GM21367 (cell line): ENCODE measurements around the gene ZSCAN5B.
"Not testable (repeated sequence)": the region's sequence is repeated elsewhere in the genome, so short reads cannot be mapped to it uniquely, and the experiment has no call there.

Source experiments
- ATAC-seq: cut with Tn5 transposase; IDR thresholded peaks from one replicate; pipeline ENCODE4 v1.9.1; 2021; ENCODE audit not compliant: unreplicated experiment

The ZSCAN5B gene

DNA sequence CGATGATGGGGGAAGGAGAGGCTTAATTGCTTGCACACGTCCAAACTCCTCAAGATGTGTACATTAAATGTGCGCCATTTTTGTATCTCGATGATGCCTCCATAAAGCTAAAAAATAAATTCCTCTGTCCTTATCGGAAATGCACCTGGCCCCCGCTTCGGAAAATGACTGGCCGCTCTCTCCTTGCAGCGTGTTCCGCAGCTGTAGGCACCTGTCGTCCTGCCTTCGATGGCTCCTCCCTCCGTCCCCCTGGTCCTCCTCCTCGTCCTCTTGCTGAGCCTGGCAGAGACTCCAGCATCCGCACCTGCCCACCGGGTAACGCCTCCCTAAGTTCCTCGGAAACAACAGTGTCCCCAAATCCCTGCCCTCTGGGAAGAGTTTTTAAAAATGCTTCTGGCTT is 20.7 kb downstream of the ZSCAN5B start:
- ATAC-seq = no peak

DNA sequence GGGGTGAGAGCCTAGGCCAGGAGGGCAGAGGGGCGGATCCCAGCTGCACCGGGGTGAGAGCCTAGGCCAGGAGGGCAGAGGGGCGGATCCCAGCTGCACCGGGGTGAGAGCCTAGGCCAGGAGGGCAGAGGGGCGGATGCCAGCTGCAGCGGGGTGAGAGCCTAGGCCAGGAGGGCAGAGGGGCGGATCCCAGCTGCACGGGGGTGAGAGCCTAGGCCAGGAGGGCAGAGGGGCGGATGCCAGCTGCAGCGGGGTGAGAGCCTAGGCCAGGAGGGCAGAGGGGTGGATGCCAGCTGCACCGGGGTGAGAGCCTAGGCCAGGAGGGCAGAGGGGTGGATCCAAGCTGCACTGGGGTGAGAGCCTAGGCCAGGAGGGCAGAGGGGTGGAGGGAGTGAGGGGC is 21.3 kb downstream of the ZSCAN5B start:
- not testable (repeated sequence) for ATAC-seq

DNA sequence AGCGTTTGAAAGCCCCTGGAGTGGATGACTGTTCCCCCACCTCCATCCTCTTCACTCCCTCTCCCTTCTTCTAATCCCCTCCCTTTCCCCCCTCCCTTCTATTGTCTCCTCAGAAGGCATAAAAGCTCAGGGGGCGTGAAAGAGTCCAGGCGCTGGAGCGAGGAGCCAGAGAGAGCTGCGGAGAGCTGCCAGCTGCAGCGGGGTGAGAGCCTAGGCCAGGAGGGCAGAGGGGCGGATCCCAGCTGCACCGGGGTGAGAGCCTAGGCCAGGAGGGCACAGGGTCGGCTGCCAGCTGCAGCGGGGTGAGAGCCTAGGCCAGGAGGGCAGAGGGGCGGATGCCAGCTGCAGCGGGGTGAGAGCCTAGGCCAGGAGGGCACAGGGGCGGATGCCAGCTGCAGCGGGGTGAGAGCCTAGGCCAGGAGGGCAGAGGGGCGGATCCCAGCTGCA is 21.7 kb downstream of the ZSCAN5B start, which contains the start of gene GALP:
GALP (plus strand) TSS at position 148 of the 447 bp plus-strand sequence. CDS start 1,101 bp downstream, outside the sequence.
- ATAC-seq = not testable (repeated sequence)

DNA sequence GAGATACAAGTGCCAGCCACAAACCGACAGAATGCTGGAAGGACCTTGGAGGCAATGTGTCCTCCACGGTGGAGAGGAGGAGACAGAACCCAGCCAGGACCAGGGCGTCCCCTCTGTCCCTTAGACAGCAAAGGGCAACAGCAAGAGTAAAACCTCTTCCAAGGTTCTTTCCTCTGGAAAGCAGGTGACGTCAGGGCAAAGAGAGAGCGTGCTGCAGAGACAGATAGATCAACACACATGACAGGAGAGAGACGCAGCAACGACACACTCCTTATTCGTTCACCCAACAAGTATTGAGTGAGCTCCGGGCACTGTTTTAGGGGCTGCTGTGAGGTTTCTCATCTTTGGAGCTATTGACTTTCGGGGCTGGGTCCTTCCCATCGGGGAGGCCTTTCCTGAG is 23.0 kb downstream of the ZSCAN5B start:
- no peak for ATAC-seq

DNA sequence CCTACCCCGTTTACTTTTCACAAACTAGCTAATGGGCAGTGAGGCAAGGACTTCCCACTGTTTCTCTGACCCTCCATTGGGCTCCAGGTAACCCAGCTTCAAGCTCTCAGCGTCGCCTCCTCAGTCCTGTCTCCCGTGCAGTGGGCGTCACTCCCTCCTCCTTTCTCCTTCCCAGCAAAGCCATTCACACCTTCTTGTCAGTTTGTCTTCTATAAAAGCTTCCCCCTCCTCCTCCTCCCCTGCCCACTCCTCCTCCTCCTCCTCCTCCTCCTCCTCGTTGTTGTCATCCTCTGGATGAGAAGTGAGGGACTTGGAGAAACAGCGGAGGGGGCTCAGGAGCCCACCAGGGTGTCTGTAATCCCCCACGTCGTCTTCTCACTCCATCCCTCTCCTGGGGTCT is 23.5 kb downstream of the ZSCAN5B start:
- no peak for ATAC-seq

DNA sequence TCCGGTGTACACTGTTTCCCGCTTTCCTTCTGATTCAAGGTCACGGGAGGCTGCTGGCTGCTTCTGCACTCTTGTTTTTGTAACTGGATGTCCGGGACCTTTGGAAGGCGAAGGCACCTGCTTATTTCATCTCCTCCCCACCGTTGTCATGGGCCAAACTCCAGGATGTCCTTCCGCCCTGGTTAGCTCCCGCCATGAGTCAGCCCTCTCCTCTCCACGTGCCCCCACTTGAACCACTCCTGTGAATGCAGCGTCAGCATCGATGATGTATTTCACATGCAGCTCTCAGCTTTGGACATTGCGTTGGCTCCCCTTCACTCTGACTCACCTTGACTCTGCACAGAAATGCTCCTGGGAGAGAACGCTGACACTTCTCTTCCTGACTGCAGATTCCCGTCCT is 27.3 kb downstream of the ZSCAN5B start:
- ATAC-seq = no peak

DNA sequence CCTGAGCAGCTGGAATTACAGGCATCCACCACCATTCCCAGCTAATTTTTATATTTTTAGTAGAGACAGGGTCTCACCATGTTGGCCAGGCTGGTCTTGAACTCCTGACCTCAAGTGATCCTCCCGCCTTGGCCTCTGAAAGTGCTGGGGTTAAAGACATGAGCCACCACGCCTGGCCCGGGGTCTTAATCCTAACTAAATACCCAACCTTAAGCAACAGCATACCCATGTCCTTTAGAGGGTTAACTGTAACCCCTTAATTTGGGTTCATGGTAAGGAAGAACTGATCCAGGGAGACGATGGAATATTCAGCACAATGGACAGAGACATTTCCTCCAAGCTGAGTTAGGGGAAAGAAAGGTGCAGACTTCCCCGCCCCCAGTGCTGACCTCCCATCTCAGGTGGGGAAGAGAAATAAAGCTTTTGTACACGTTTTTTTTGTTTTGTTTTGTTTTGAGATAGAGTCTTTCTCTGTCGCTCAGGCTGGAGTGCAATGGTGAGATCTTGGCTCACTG is 30.5 kb downstream of the ZSCAN5B start:
- no peak for ATAC-seq

DNA sequence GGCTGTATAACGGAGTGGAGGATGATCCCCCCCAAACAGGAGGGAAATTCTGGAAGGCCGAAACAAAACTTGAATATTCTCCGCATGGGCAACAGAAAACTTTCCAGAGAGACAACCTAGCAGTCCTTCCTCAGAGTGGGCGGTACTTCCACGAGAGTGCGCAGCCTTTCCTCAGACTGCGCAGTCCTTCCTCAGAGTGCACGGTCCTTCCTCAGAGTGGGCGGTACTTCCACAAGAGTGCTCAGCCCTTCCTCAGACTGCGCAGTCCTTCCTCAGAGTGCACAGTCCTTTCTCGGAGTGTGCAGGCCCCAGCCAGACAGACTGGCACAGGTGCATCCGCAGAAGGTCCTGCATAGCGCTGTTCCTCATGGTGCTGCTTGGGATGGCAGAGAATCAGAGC is 34.5 kb downstream of the ZSCAN5B start:
- ATAC-seq = no peak

DNA sequence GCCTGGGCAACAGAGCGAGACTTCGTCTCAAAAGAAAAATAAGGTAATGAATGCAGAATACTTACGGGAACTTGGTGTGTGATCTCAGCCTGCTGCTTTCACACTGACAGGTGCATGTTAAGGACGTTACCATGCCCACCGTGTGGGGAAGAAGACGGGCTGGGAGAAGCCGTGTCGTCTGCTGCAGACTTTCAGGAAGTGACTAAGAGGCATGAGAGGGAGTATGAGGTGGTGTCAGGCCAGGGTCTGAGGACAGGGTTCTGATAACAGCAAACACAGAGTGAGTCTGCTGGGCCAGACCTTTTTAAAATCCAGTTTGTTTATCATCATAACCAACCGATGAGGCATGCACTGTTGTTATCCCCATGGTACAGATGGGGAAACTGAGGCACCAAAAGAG is 35.3 kb downstream of the ZSCAN5B start:
- no peak for ATAC-seq

DNA sequence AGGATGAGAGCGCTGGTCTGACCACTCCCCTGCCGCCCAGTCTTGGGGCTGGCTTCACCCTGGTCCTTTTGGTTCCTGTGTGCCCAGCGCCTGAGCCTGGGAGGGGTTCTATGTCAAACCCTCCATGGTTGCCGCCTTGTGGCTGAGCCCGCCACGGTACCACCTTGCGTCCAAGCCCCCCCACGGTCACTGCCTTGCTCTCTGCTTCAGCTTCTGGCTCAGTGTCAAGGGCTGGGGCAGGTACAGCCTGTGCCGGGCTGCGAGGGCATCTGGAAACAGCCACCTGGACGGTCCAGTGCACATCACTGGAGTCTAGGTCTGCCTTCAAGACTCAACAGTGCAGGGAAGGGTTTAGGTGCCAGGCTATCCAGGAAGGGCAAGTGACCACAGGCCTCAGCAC is 36.0 kb downstream of the ZSCAN5B start:
- no peak for ATAC-seq

DNA sequence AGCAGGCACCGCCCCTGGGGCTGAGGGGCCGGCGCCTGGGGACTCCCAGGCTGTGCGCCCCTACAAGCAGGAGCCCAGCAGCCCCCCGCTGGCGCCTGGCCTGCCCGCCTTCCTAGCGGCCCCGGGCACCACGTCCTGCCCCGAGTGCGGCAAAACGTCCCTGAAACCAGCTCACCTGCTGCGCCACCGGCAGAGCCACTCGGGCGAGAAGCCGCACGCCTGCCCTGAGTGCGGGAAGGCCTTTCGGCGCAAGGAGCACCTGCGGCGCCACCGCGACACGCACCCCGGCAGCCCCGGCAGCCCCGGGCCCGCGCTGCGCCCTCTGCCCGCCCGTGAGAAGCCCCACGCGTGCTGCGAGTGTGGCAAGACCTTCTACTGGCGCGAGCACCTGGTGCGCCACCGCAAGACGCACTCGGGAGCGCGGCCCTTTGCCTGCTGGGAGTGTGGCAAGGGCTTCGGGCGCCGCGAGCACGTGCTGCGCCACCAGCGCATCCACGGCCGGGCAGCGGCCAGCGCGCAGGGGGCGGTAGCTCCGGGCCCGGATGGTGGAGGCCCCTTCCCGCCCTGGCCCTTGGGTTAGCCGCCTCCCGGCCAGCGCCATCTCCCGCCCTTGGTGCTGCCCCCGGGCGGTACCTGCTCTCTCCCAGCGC is 37.8 kb downstream of the ZSCAN5B start:
- no peak for ATAC-seq

DNA sequence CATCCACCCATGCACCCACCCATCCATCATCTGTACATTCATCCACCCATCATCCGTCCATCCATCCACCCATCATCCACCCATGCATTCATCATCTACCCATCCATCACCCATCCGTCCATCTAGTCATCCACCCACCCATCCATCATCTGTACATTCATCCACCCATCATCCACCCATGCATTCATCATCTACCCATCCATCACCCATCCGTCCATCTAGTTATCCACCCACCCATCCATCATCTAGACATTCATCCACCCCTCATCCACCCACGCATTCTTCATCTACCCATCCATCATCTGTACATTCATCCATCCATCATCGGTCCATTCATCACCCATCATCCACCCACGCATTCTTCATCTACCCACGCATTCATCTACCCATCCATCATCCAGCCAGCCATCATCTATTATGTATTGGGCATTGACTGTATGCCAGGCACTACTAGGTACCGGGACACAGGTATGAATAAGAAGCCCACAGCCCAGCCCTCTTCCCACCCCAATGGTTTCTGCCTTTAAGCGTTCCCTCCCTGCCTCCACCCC is 38.5 kb downstream of the ZSCAN5B start:
- no peak for ATAC-seq

DNA sequence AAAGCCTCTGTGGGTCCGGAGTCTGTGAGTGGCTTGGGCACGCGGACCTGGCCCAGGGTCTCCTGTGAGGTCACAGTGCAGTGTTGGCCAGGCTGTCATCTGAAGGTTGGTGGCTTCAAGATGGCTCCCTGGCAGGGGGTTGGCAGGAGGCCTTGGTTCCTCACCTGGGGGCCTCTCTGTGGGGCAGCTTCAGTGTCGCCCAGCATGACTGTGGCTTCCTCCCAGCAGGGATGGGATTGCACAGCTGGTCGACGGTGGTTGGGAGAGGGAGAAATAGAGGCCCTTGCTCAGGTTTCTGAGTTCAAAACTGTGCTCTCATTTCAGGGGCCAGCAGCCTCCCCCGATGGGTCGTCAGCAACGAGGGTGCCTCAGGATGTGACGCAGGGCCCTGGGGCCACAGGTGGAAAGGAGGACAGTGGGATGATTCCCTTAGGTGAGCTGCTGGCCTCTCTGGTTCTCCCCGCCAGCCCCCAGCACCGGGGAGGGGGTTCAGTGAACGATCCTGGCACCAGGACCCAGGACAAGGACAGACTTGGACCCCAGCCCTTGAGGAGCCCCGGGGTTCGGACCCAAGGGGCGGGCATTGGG is 39.3 kb downstream of the ZSCAN5B start:
- ATAC-seq = no peak

DNA sequence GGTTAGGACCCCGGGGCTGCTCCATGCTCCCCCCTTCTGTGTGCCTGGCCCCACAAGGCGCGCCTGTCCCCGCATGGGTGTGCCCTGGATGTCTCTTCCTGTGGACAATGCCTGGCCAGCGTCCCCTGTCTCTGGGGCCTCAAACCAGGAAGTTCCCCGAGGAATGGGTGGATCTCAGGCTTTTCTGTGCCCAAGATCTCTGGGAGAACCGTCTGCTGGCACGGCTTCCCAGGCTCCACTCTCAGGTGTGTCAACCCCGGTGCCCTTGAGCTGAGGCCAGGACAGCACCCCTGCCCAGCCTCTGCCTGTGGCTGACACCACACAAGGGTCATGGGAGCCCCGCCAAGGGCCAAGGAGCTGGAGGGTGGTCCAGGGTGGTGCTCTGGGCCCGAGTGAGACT is 40.8 kb downstream of the ZSCAN5B start:
- ATAC-seq = no peak

DNA sequence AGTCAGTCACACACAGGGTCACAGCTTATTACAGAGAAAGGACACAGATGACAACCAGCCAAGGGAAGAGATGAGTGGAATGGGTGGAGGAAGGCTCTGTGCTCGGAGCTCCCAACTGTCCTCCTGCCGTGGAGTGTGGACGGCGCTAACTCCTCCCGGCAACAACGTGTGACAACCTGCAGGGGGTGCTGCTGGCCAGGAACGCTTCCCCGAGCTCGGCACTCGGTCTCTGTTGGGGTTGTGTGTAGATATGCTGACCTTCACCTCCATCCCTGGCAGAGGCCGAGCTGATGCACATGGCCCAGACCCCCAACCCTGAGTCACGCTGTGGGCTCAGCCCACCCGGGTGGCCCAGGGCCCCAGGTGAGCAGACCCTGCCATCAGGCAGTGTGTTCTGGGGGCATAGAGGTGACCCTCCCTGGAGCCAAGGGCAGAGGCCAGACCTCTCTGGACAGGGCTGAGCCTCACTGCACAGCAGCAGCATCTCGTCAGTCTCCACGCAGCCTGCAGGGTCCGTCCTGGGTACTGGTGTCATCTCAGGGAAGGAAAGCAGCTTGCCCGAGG is 42.4 kb downstream of the ZSCAN5B start:
- no peak for ATAC-seq

DNA sequence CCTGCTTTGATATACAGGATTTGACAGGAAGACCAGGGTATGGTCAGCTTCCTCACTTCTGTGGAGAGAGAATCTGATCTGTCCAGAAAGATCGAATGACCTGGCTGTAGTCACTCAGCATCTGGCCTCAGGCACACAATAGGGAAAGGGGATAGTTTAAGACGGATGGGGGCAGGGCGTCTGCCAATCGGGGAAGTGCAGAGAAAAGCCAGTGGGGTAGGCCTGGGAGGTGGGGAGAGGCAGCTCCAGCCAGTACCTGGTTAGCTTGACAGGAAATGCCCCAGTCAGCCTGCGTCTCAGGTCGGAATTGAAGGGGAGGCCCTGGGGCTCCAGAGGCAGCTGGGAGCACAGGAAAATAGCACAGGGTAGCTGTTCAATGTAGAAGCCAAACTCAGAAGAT is 44.1 kb downstream of the ZSCAN5B start:
- no peak for ATAC-seq

DNA sequence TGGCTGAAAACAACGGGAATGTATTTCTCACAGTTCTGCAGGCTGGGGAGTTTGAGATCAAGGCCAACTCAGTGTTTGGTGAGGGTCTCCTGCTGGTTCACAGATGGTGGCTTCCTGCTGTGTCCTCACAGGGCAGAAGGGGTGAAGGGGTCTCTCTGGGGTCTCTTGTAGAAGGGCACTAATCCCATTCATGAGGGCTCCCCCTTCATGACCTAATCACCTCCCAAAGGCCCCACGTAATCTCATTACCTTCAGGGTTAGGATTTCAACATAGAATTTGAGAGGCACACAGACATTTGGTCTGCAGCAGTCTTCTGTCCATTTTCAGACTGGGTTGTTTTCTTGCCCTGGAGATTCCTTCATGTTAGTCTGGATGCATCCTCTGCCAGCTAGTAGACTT is 44.9 kb downstream of the ZSCAN5B start:
- no peak for ATAC-seq

DNA sequence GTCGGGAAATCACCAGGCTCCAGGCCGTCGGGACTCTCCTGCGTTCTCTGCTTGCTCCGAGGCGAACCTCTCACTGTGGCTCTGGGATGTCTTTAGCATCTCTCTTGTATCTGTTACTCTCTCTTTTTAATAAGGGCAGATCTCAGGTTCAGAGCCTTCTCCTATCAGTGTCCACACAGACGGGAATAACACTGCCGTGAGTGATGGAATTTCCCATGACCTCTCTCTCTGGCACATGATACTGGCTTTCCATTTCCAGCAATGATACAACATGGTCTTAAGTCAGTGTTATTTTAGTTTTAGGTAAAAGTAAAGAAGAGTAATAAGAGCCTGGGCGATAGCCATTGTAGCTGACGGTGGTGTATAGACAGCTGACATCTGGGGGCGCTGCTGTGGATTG is 47.2 kb downstream of the ZSCAN5B start:
- ATAC-seq = no peak

DNA sequence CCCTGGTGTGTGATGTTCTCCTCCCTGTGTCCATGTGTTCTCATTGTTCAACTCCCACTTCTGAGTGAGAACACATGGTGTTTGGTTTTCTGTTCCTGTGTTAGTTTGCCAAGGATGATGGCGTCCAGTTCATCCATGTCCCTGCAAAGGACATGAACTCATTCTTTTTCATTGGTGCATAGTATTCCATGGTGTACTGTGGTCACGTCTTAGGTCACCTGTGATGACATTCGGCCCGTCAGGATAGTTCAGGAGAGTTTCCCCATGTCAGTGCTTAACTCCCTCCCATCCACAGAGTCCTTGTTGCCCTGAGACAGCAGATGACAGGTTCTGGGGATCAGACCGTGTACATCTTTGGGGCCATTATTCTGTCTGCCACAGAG is 47.9 kb downstream of the ZSCAN5B start:
- ATAC-seq = no peak

DNA sequence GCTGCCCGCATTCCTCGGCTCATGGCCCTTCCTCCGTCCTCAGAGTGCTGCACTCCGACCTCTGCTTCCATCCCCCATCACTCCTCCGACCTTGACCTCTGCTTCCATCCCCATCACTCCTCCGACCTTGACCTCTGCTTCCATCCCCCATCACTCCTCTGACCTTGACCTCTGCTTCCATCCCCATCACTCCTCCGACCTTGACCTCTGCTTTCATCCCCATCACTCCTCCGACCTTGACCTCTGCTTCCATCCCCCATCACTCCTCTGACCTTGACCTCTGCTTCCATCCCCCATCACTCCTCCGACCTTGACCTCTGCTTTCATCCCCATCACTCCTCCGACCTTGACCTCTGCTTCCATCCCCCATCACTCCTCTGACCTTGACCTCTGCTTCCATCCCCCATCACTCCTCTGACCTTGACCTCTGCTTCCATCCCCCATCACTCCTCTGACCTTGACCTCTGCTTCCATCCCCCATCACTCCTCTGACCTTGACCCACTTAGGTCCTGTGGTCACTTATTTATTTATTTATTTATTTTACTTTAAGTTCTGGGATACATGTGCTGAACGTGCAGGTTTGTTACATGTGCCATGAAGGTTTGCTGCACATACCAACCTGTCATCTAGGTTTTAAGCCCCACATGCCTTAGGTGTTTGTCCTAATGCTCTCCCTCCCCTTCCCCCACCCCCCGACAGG is 48.5 kb downstream of the ZSCAN5B start:
- not testable (repeated sequence) for ATAC-seq

DNA sequence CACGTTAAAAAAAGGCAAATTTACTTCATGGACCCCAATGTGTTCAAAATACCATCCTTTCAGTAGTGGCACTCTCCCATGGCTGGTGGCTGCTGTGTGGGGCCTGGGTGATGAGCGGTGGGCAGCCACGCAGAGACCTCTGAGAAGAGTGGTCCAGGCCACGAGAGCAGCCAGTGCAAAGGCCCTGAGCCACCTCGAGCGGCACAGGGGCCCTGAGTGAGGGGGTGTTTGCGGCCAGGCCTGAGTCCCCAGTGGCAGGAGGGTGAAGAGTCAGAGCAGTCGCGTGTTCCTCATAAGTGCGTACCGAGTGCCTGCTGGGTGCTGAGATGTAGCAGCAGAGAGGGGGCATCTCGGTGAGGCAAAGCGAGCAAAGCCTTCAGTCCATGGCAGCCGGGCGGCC is 49.5 kb downstream of the ZSCAN5B start:
- no peak for ATAC-seq

DNA sequence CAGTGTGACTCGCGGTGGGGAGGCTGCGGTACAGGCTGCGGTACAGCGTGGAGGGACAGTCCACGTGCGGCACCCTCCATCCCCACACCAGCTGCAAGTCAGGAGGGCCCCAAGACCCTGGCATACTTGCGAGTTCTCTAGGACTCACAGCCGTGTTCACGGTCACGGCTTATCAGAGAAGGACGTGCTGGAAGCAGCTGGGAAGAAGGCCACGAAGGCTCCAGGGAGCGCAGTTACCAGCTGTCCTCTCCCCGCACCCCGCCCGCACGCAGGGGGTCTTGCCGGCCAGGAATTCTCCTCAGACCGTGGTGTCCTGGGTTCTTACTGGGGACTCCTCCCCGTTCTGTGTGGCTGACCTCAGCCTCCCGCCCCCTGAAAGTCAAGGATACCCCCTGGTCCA is 50.3 kb downstream of the ZSCAN5B start:
- no peak for ATAC-seq
